Measurements from ENCODE around the gene SERINC2.

- TF ChIP-seq, protein P1, sequence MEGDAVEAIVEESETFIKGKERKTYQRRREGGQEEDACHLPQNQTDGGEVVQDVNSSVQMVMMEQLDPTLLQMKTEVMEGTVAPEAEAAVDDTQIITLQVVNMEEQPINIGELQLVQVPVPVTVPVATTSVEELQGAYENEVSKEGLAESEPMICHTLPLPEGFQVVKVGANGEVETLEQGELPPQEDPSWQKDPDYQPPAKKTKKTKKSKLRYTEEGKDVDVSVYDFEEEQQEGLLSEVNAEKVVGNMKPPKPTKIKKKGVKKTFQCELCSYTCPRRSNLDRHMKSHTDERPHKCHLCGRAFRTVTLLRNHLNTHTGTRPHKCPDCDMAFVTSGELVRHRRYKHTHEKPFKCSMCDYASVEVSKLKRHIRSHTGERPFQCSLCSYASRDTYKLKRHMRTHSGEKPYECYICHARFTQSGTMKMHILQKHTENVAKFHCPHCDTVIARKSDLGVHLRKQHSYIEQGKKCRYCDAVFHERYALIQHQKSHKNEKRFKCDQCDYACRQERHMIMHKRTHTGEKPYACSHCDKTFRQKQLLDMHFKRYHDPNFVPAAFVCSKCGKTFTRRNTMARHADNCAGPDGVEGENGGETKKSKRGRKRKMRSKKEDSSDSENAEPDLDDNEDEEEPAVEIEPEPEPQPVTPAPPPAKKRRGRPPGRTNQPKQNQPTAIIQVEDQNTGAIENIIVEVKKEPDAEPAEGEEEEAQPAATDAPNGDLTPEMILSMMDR (IDR thresholded peaks at IDR 0.05; ENCODE audit: low read length): no peak
- no peak for TF ChIP-seq EZH2 (optimal IDR thresholded peaks at IDR 0.05; ENCODE audit: low read depth, low read length)
- no peak for TF ChIP-seq EZH2phosphoT487 (IDR thresholded peaks at IDR 0.05; ENCODE audit: low read length)
These were observed 43.0 kb upstream of the SERINC2 start for GRCh38 chr1:31370021-31370420.
